K562 (cell line): ENCODE results near the gene SYN1. TPM values are rescaled to one million over a fixed set of nuclear protein-coding genes. Genes with fewer than 3 reads are reported as not detected.
A peak's percentile ranks its signal among the peaks of the same experiment; 100 is the strongest.

Experiments used
- BCL6 ChIP-seq: fragments of 250-450 bp; sonication (Bioruptor Pico); IDR thresholded peaks from 2 replicates; pipeline ENCODE4 v1.4.0; 2020
- CCNT2 ChIP-seq: IDR thresholded peaks from 2 replicates; pipeline ENCODE4 v1.6.1; 2011; ENCODE audit warnings: borderline replicate concordance, low read depth, mild to moderate bottlenecking, moderate library complexity, mixed read lengths, low read length; ENCODE audit not compliant: insufficient read length; ENCODE audit errors: extremely low read depth
- HNRNPLL ChIP-seq: fragments of 200-400 bp; formaldehyde crosslinking; IDR thresholded peaks from 2 replicates; pipeline ENCODE4 v1.6.1; 2017; ENCODE audit warnings: low read length, low read depth, mild to moderate bottlenecking; ENCODE audit not compliant: poor library complexity, severe bottlenecking
- NBN ChIP-seq: fragments of 450-650 bp; IDR thresholded peaks from 2 replicates; pipeline ENCODE4 v1.6.1; 2016; ENCODE audit warnings: low read depth, mild to moderate bottlenecking
- NELFE ChIP-seq: IDR thresholded peaks from 2 replicates; pipeline ENCODE4 v1.6.1; 2011; ENCODE audit warnings: mild to moderate bottlenecking; ENCODE audit not compliant: insufficient read depth, insufficient read length
- PHB2 ChIP-seq: fragments of 450-650 bp; IDR thresholded peaks from 2 replicates; pipeline ENCODE4 v1.6.1; 2017; ENCODE audit warnings: low read depth
- PML ChIP-seq: IDR thresholded peaks from 2 replicates; pipeline ENCODE4 v1.6.1; 2012; ENCODE audit warnings: low read length, inconsistent platforms
- POLR3G ChIP-seq: IDR thresholded peaks from 2 replicates; pipeline ENCODE4 v1.6.1; 2011; ENCODE audit not compliant: insufficient read length, insufficient replicate concordance; ENCODE audit errors: extremely low read depth
- RAD51 ChIP-seq: fragments of 450-650 bp; IDR thresholded peaks from 2 replicates; pipeline ENCODE4 v1.7.1; 2016; ENCODE audit warnings: low read depth, mild to moderate bottlenecking, borderline replicate concordance
- RBM39 ChIP-seq: fragments of 200-400 bp; formaldehyde crosslinking; optimal IDR thresholded peaks from 2 replicates; pipeline ENCODE3; 2018; ENCODE audit warnings: low read depth, low read length
- SIN3A ChIP-seq, 2 experiments: fragments of 150-350 bp in 1 of 2; IDR thresholded peaks; 2 replicates each; pipeline ENCODE4 v1.6.1; 2011 to 2016; ENCODE audit warnings: borderline replicate concordance in 2 of 2, low read depth in 2 of 2, low read length in 2 of 2, mild to moderate bottlenecking in 2 of 2, moderate library complexity in 2 of 2; ENCODE audit not compliant: control insufficient read depth in 1 of 2
- SREBF1 ChIP-seq: fragments of 150-350 bp; IDR thresholded peaks from 2 replicates; pipeline ENCODE4 v1.6.1; 2014; ENCODE audit warnings: antibody characterized with exemption, low read depth, low read length, borderline replicate concordance
- TBL1XR1 ChIP-seq, 2 experiments: IDR thresholded peaks; 2 replicates each; pipeline ENCODE4 v1.6.1; 2012; ENCODE audit warnings: improper control_type of control experiment in 2 of 2, low read length in 2 of 2, mild to moderate bottlenecking in 1 of 2
- YBX1 ChIP-seq: fragments of 450-650 bp; IDR thresholded peaks from 2 replicates; pipeline ENCODE4 v1.7.1; 2016; ENCODE audit warnings: mild to moderate bottlenecking
- ZNF217 ChIP-seq: sonication (generic); formaldehyde crosslinking; IDR thresholded peaks from 2 replicates; pipeline ENCODE4 v1.8.0; 2022; ENCODE audit warnings: mild to moderate bottlenecking, missing genetic modification reagents
- ZNF23 ChIP-seq: fragments of 250-450 bp; sonication (Bioruptor Pico); IDR thresholded peaks from 2 replicates; pipeline ENCODE4 v1.4.0; 2020; ENCODE audit warnings: mild to moderate bottlenecking
- ZNF584 ChIP-seq: fragments of 200-800 bp; sonication (Bioruptor generic); IDR thresholded peaks from 2 replicates; pipeline ENCODE4 v1.6.1; 2016; ENCODE audit warnings: low read depth, mild to moderate bottlenecking, missing genetic modification characterization, missing compliant biosample characterization
- ZNF695 ChIP-seq: fragments of 450-650 bp; formaldehyde crosslinking; IDR thresholded peaks from 2 replicates; pipeline ENCODE4 v1.4.0; 2020; ENCODE audit warnings: mild to moderate bottlenecking, moderate library complexity
- ZSCAN32 ChIP-seq: fragments of 450-650 bp; formaldehyde crosslinking; IDR thresholded peaks from 2 replicates; pipeline ENCODE4 v1.4.0; 2020; ENCODE audit warnings: mild to moderate bottlenecking, moderate library complexity
- polyA plus RNA-seq, 8 experiments: library from polyadenylated mRNA; depleted of rRNA in 4 of 8; stranded (reverse) in 5 of 8; unstranded in 3 of 8; fragments of >200 nt; fragmentation: Nextera tagmentation in 2 of 8; fragmentation: Illumina TruSeq in 1 of 8; extraction: Ambion mirVana in 2 of 8; extraction: Trizol in 1 of 8; gene quantifications; 2 replicates each; pipeline versions ENCODE4 v1.2.1 to v1.2.3, GENCODE V29; 2011 to 2014; ENCODE audit warnings: inconsistent platforms in 1 of 8, missing spikeins in 1 of 8
- total RNA-seq, 7 experiments: library from RNA; depleted of rRNA in 6 of 7; stranded (reverse); fragments of >200 nt in 6 of 7; fragmentation: Illumina TruSeq in 2 of 7; extraction: Trizol in 2 of 7; gene quantifications; 2 replicates each; pipeline versions ENCODE4 v1.2.1 to v1.2.3, GENCODE V29; 2011 to 2021; ENCODE audit warnings: low replicate concordance in 1 of 7
- TF ChIP-seq, protein P1 (sequence below), 2 experiments: IDR thresholded peaks in 1 of 2; conservative IDR thresholded peaks in 1 of 2; 2 replicates each; pipeline ENCODE4 v1.6.1; 2016; ENCODE audit warnings: low read depth in 2 of 2, mild to moderate bottlenecking in 1 of 2, missing compliant biosample characterization in 1 of 2, missing genetic modification characterization in 1 of 2, moderate library complexity in 1 of 2
- TF ChIP-seq, protein P2 (sequence below): sonication (generic); formaldehyde crosslinking; IDR thresholded peaks from 2 replicates; pipeline ENCODE4 v1.9.0; 2022; ENCODE audit warnings: mild to moderate bottlenecking, missing genetic modification reagents

SYN1 gene
- total and polyA plus RNA-seq, 9 of the 15 experiments (the other 6 are each of a cell fraction or from before 2014, with no cell fraction given), result 0.01 to 0.28 (median 0.18) TPM; not detected in 2

DNA sequence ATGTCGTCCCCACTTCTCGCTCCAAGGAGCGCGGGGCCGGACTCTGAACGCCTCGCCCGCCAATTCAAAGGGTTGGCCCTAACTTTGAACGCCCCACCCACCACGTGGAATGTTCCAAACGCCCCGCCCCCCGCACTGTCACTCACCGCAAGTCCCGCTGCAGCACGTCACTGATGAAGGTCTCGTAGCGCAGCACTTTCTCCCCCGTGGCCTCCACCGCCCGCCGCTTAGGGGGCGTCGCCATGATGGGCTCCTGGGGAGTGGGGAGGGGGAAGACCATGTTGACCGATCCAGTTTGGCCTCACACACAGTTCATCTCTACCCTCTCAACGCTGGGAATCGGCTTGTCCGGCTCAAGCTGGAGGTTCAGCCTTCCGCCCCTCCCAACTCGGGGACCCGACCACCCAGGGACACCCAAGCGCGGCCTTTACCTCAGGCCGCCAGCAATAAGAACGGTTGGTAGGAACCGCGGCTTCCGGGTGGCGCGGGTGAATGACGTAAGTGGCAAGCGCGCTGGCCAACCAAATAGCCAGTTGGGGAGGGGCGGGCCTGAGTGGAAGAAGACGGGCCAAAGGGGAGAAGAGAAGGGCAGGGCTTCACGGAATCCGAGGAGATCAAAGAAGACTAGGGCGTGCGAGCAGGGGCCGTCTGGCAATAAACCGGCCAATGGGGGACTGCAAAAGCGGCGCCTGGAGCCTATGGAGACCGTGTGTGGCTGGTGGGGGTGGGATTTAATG lies 39.2 kb upstream of the SYN1 start, which contains the start of gene UXT (continued):
- TF ChIP-seq, protein P1, sequence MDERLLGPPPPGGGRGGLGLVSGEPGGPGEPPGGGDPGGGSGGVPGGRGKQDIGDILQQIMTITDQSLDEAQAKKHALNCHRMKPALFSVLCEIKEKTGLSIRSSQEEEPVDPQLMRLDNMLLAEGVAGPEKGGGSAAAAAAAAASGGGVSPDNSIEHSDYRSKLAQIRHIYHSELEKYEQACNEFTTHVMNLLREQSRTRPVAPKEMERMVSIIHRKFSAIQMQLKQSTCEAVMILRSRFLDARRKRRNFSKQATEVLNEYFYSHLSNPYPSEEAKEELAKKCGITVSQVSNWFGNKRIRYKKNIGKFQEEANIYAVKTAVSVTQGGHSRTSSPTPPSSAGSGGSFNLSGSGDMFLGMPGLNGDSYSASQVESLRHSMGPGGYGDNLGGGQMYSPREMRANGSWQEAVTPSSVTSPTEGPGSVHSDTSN (CRISPR knock-in tag; IDR thresholded peaks at IDR 0.05; ENCODE audit: low read depth), result no peak; the same call in 1 of the 2 replicates
- TF ChIP-seq, protein P1 (tag; conservative IDR thresholded peaks at IDR 0.05; ENCODE audit: low read depth), result peak; percentile 89
- TF ChIP-seq ZNF23 (CRISPR knock-in tag) (no peak), TBL1XR1 (IDR thresholded peaks at IDR 0.05; ENCODE audit: low read length in 2 of 2) (peak in 1 of 2 experiments; percentile 45; a peak in 1 of 4 replicates), SIN3A (IDR thresholded peaks at IDR 0.05; ENCODE audit: borderline replicate concordance in 2 of 2, control insufficient read depth in 1 of 2, low read depth in 2 of 2, low read length in 2 of 2) (peak; percentile 27 to 47; a peak in 2 of 4 replicates), ZSCAN32 (CRISPR knock-in tag) (0 out of 2 replicates have a peak, but pooled peaks have one; percentile 7), SREBF1 (no peak), YBX1 (no peak), BCL6 (CRISPR knock-in tag) (no peak), ZNF584 (no peak), RBM39 (no peak), NBN (peak; percentile 69), HNRNPLL (peak; percentile 62), NELFE (no peak), CCNT2 (peak; percentile 18), PML (no peak; the same call in none of the 2 replicates), RAD51 (peak; percentile 44; the same call in 1 of the 2 replicates), PHB2 (no peak), ZNF217 (CRISPR knock-in tag) (no peak), ZNF695 (CRISPR knock-in tag) (no peak), POLR3G (no peak)
- TF ChIP-seq, protein P2, sequence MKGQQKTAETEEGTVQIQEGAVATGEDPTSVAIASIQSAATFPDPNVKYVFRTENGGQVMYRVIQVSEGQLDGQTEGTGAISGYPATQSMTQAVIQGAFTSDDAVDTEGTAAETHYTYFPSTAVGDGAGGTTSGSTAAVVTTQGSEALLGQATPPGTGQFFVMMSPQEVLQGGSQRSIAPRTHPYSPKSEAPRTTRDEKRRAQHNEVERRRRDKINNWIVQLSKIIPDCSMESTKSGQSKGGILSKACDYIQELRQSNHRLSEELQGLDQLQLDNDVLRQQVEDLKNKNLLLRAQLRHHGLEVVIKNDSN (CRISPR knock-in tag), result peak; percentile 65
